GM18861 (cell line): ENCODE results near the gene PLIN1.

Source experiments
- ATAC-seq: cut with Tn5 transposase; IDR thresholded peaks from one replicate; pipeline ENCODE4 v1.9.1; 2021; ENCODE audit not compliant: unreplicated experiment

Gene PLIN1

DNA sequence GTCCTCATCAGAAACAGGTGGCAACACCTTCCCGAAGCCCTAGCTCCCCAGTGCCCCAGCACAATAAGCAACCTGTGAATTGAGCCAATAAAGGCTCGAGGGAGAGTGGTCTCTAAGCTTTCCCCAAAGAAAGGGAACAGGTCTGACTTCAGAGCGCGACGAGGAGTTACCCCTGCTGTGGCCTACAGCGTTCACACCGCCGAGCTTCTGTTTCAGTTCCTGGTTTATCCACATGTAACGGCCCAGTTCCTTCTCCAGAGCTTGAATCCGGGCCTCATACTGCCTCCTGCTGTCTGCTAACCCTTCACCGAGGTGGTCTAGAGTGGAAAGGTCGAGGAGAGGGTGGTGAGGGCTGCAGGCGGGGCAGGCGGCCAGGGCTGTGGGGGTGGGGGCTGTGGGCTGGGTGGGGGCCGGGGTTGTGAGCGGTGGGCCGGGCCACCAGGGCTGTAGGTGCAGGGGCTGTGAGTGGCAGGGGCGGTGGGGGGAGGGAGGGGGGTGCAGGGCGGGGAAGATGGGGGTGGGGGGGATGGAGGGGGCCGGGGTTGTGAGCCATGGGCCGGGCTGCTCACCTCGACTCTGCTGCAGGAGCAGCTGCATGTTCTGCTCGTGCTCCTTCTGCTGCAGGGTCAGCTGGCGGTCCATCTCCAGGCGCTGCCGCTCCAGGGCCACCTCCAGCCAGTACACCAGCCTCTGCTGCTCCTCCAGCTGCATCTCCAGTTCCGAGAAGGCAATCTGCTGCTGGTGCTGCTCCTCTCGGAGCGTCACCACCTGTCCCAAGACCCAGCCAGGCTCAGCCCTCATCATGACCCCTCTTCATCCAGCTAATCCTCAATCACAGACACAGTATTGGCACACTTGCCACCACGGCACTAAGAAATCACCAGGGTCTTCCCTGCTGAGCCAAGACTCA, 50.1 kb downstream of the PLIN1 start:
- no peak for ATAC-seq

DNA sequence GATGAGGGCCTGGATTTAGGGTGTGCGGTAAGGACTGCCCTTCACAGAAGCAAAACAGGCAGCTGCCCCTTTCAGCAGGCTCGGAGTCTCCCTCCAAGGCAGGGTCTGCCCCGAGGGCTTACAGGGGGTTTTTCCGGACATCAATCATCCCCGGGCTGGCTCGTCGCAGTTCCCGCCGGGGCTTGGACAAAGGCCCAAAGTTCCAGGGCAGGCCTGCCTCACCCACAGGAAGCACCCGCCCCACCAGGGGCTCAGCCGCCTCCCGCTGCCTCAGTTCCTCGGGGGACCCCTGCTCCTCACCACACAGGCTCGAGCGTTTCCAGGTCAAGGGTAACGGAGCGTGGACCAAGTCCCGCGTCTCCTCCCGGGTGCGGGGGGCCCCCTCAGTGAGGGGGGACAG, 50.9 kb downstream of the PLIN1 start:
- ATAC-seq, result no peak

DNA sequence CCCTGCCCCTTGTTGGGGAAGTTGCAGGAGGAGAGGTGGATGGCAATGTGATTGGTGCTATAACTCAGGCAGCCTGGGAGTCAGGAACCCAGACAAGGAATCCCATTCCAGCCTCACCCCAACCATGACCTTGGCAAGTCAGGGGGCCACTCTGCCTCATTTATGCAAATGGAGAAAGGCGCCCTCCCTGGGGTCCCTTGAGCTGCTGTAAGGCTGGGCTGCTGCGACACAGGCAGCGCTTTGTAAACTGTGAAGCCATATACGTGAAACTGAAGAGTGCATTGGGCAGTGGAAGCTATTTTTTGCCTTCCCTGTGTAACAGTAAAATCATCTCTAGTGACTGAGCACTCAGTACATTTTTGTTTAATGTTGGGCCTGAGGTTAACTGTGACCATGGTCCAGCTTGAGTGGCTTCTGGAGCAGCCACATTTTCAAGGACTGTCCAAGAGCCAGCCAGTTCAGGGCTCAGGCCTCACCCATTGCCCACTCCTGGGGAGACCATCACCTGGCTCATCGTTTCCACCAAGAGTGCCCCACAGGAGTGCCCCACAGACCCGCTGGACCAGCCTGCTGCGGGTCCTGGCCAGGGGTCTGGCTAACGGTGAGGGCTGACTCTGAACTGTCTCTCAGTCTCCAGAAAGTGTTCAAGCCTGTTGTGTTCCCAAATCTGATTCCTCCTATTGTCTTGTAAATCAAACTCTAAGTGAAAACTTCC, 51.8 kb downstream of the PLIN1 start:
- no peak for ATAC-seq

DNA sequence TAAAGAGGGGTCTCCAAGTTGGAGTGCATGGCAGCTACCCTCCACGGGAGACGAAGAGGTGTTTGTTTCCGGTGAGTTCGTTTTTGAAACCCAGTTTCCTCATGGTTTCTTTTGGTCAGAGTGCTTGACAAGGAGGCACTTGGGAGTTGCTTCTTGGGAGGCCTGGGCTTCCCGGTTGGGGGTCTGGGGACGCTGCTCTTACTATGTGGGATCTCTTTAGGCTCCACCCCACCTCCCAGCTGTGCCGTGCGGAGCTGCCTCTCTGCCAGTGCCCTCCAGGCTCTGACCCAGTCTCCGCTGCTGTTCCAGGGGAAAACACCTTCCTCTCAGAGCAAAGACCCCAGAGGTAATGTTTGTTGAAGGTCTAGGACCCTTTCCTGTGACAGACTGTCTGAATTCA, 53.5 kb downstream of the PLIN1 start:
- ATAC-seq, result no peak

DNA sequence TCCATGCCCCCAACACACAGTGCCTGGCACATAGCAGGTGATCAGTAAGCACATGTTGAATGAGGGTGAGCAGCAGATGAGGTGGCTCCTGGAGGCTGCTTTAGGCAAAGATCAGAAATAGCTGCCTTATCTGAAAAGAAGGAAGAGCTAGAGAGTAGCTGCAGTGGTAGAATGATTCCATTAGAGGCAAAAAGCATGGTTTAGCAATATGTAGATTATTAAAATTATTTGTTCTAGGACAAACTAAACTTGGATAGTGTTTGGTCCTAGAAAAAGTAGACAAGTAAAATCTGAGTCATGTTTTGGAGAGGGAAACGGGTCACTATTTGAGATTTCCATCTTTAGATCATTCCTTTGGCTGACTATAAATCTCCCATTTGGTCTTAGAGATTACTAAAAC, 56.0 kb downstream of the PLIN1 start:
- no peak for ATAC-seq

DNA sequence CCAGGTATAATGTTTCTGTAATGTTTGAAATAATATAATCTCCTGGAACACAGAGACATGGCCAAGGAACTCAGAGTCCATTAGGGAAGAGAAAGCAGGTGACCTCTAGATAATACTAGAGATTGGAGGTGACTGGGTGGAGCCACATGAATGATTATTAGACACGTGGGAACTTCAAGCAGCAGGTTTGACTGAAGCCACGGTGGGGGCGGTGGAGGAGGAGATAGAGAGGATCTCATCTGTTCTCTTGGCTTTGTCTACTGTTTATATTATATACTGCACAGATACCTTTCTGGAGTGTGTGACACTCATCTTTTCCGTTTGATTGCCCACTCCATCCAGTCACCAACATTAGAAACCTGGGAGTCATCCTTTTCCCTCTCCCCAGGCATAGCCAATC, 57.6 kb downstream of the PLIN1 start:
- no peak for ATAC-seq

DNA sequence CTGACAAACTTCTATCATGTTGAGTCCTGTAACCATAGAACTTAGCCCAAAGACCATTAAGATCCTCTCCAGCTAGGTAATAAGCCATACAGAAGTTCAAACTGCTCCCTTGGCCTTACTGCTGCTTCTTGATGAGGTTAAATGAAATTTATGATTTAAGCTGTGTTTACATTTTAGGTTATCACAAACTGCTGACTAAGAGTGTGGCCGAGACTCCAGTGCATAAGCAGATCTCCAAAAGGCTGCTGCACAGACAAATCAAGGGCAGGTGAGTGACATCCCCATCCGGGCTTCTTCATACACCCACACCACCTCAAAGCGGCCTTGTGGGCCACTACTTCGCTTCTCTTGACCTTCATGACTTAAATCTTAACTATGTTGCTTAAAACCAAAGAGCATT, 62.9 kb downstream of the PLIN1 start:
- no peak for ATAC-seq

DNA sequence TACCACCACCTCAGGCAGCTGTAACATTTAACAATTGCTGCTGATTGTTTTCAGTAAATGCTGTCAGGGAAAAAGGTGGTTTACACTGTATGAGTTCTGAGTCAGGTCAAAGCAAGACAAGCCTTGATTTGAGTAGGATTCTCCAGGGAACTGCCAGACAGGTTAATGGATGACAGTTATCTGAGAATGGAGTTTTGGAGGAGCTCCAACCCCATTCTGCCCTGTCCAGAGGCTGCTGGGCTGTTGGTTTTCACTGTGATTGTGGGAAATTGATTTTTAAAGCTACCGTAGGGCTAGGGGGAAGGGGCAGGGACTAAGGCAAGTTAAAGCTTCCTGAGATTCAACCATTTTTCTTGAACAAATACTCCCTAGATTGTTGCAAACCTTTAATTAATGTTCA, 64.0 kb downstream of the PLIN1 start:
- no peak for ATAC-seq
